Smooth muscle cell (in vitro differentiated cells): Measurements from ENCODE around the gene AAR2. TPM values are rescaled to one million over a fixed set of nuclear protein-coding genes. Genes with fewer than 3 reads are reported as not detected.

Source experiments
- DNase-seq: peaks from one replicate; lab custom pipeline; 2025; ENCODE audit not compliant: unreplicated experiment; lab: John Stamatoyannopoulos, UW
- H2AFZ ChIP-seq: fragments of 200-600 bp; sonication (generic); 2 replicates; pipeline ENCODE4 v1.6.0; 2016; ENCODE audit warnings: antibody characterized with exemption, low read depth, mild to moderate bottlenecking
- H3F3A ChIP-seq: fragments of 200-600 bp; sonication (generic); 2 replicates; pipeline ENCODE4 v1.6.0; 2017; ENCODE audit warnings: antibody characterized with exemption, low read depth
- H3K27ac ChIP-seq: fragments of 200-600 bp; sonication (generic); 2 replicates; pipeline ENCODE4 v1.5.1; 2016; ENCODE audit warnings: low read depth, mild to moderate bottlenecking
- H3K27me3 ChIP-seq: fragments of 200-600 bp; sonication (generic); 2 replicates; pipeline ENCODE4 v1.6.1; 2016; ENCODE audit warnings: low read depth, mild to moderate bottlenecking
- H3K36me3 ChIP-seq: fragments of 200-600 bp; sonication (generic); 2 replicates; pipeline ENCODE4 v1.5.1; 2016; ENCODE audit warnings: low read depth
- H3K4me1 ChIP-seq: fragments of 200-600 bp; sonication (generic); 2 replicates; pipeline ENCODE4 v1.5.1; 2016; ENCODE audit warnings: low read depth
- H3K4me2 ChIP-seq: fragments of 200-600 bp; sonication (generic); 2 replicates; pipeline ENCODE4 v1.6.0; 2016; ENCODE audit warnings: mild to moderate bottlenecking
- H3K4me3 ChIP-seq: fragments of 200-600 bp; sonication (generic); 2 replicates; pipeline ENCODE4 v1.5.1; 2016; ENCODE audit warnings: mild to moderate bottlenecking
- H3K79me2 ChIP-seq: fragments of 200-600 bp; sonication (generic); 2 replicates; pipeline ENCODE4 v1.6.0; 2016; ENCODE audit warnings: low read depth, mild to moderate bottlenecking
- H3K9ac ChIP-seq: fragments of 200-600 bp; sonication (generic); 2 replicates; pipeline ENCODE4 v1.6.0; 2016; ENCODE audit warnings: low read depth
- H3K9me3 ChIP-seq: fragments of 200-600 bp; sonication (generic); replicated peaks from 2 replicates; pipeline ENCODE4 v1.5.1; 2016; ENCODE audit warnings: low read depth
- H4K20me1 ChIP-seq: fragments of 200-600 bp; sonication (generic); 2 replicates; pipeline ENCODE4 v1.6.0; 2016; ENCODE audit warnings: low read depth
- CTCF ChIP-seq: fragments of 200-600 bp; sonication (generic); IDR thresholded peaks from 2 replicates; pipeline ENCODE4 v1.5.1; 2017; ENCODE audit warnings: borderline replicate concordance, mild to moderate bottlenecking, antibody characterized with exemption; ENCODE audit not compliant: insufficient read depth, poor library complexity, severe bottlenecking
- WGBS: methylation state at CpG from one replicate; pipeline ENCODE4 v1.1.7; 2016; ENCODE audit warnings: low lambda C conversion rate; 5-methylcytosine and 5-hydroxymethylcytosine counted together
- polyA plus RNA-seq: library from polyadenylated mRNA; unstranded; fragments of >200 nt; fragmentation: Nextera tagmentation; extraction: Ambion mirVana; gene quantifications from 2 replicates; pipeline ENCODE4 v1.2.1, GENCODE V29; 2016
- total RNA-seq: library from RNA; depleted of rRNA; stranded (reverse); fragments of >200 nt; gene quantifications from 2 replicates; pipeline ENCODE4 v1.2.3, GENCODE V29; 2014

The AAR2 gene
- total and polyA plus RNA-seq, 2 experiments from 2014 or later, result 25.9 to 37.5 TPM

- Histone ChIP-seq H3K27ac (no peak overlapping the region), H3K27me3 (no peaks in the 10 kb centered on the region), H3K79me2 (no peaks in the 10 kb centered on the region), H3K36me3 (no peaks in the 10 kb centered on the region), H4K20me1 (no peaks in the 10 kb centered on the region), H3K4me2 (no peak overlapping the region), H3K9me3 (no peaks in the 10 kb centered on the region), H2AFZ (no peak overlapping the region), H3F3A (no peaks in the 10 kb centered on the region), H3K9ac (no peak overlapping the region), H3K4me1 (no peaks in the 10 kb centered on the region), H3K4me3 (no peak overlapping the region)
- WGBS, result 71% methylated on average over 2 of the region's 2 CpGs
- TF ChIP-seq CTCF, result no peak
- no peak for DNase-seq
Measured at GRCh38 chr20:36213362-36213761, 22.9 kb upstream of the AAR2 start.

GRCh38 chr20:36214684-36215256, 21.5 kb upstream of the AAR2 start:
- Histone ChIP-seq H3K9ac (no peak overlapping the region), H3K4me1 (no peaks in the 10 kb centered on the region), H3K79me2 (no peaks in the 10 kb centered on the region), H3K27ac (no peak overlapping the region), H3K27me3 (no peaks in the 10 kb centered on the region), H3K4me3 (no peak overlapping the region), H3F3A (no peaks in the 10 kb centered on the region), H3K36me3 (no peaks in the 10 kb centered on the region), H2AFZ (no peak overlapping the region), H3K4me2 (no peak overlapping the region), H3K9me3 (no peaks in the 10 kb centered on the region), H4K20me1 (no peaks in the 10 kb centered on the region)
- DNase-seq, result no peak
- WGBS, result 73% methylated on average over 5 of the region's 5 CpGs
- peak; percentile 43 for TF ChIP-seq CTCF

- H3F3A ChIP-seq, result no peaks in the 10 kb centered on the region
- no peaks in the 10 kb centered on the region for H4K20me1 ChIP-seq
- DNase-seq, result no peak
- no peak overlapping the region for H3K27ac ChIP-seq
- no peak overlapping the region for H3K9ac ChIP-seq
- TF ChIP-seq CTCF, result no peak
- H3K27me3 ChIP-seq, result no peaks in the 10 kb centered on the region
- H3K36me3 ChIP-seq, result no peaks in the 10 kb centered on the region
- 92% methylated on average over 4 of the region's 4 CpGs for WGBS
- H3K4me2 ChIP-seq, result no peak overlapping the region
- H3K4me3 ChIP-seq, result no peak overlapping the region
- no peaks in the 10 kb centered on the region for H3K79me2 ChIP-seq
- no peaks in the 10 kb centered on the region for H3K4me1 ChIP-seq
- H2AFZ ChIP-seq, result no peak overlapping the region
- no peaks in the 10 kb centered on the region for H3K9me3 ChIP-seq
Measured at GRCh38 chr20:36215778-36216177, 20.5 kb upstream of the AAR2 start.

- Histone ChIP-seq H3K4me3 (no peak overlapping the region), H3K27me3 (no peaks in the 10 kb centered on the region), H3K27ac (no peak overlapping the region), H3F3A (no peaks in the 10 kb centered on the region), H3K4me2 (no peak overlapping the region), H2AFZ (no peak overlapping the region), H4K20me1 (no peaks in the 10 kb centered on the region), H3K36me3 (no peaks in the 10 kb centered on the region), H3K9ac (no peak overlapping the region), H3K4me1 (no peaks in the 10 kb centered on the region), H3K9me3 (no peaks in the 10 kb centered on the region), H3K79me2 (no peaks in the 10 kb centered on the region)
- no peak for DNase-seq
- TF ChIP-seq CTCF, result no peak
- 76% methylated on average over 7 of the region's 7 CpGs for WGBS
Measured at GRCh38 chr20:36216314-36217025, 19.8 kb upstream of the AAR2 start.
